Mammary epithelial cell (primary cell): Measurements from ENCODE around the gene TMED9.

Source experiments
- EZH2 ChIP-seq: IDR thresholded peaks from 2 replicates; pipeline ENCODE4 v1.6.1; 2012; ENCODE audit warnings: low read length, inconsistent platforms, borderline replicate concordance
- TF ChIP-seq, protein P1 (sequence below), 2 donors: IDR thresholded peaks in 1 of 2; conservative IDR thresholded peaks in 1 of 2; 2 replicates each; pipeline ENCODE4 v1.5.1; 2011 to 2012; ENCODE audit warnings: inconsistent platforms in 2 of 2, low read length in 2 of 2, mild to moderate bottlenecking in 2 of 2, control low read depth in 1 of 2, low read depth in 1 of 2; ENCODE audit not compliant: insufficient read depth in 1 of 2; ENCODE audit errors: extremely low read depth in 1 of 2

GRCh38 chr5:177601126-177601525, 9.1 kb downstream of the TMED9 start:
- TF ChIP-seq, protein P1, sequence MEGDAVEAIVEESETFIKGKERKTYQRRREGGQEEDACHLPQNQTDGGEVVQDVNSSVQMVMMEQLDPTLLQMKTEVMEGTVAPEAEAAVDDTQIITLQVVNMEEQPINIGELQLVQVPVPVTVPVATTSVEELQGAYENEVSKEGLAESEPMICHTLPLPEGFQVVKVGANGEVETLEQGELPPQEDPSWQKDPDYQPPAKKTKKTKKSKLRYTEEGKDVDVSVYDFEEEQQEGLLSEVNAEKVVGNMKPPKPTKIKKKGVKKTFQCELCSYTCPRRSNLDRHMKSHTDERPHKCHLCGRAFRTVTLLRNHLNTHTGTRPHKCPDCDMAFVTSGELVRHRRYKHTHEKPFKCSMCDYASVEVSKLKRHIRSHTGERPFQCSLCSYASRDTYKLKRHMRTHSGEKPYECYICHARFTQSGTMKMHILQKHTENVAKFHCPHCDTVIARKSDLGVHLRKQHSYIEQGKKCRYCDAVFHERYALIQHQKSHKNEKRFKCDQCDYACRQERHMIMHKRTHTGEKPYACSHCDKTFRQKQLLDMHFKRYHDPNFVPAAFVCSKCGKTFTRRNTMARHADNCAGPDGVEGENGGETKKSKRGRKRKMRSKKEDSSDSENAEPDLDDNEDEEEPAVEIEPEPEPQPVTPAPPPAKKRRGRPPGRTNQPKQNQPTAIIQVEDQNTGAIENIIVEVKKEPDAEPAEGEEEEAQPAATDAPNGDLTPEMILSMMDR (conservative IDR thresholded peaks at IDR 0.05 in 1 of 2, IDR thresholded peaks at IDR 0.05 in 1 of 2; ENCODE audit: extremely low read depth in 1 of 2, insufficient read depth in 1 of 2, low read depth in 1 of 2, low read length in 2 of 2), result no peak
- TF ChIP-seq EZH2, result no peak
